GM23338 (cell line): Measurements from ENCODE around the gene SRGAP2B.
"Not testable (repeated sequence)": the region's sequence is repeated elsewhere in the genome, so short reads cannot be mapped to it uniquely, and the experiment has no call there.

ENCODE experiments used
- CREB1 ChIP-seq: fragments of 250-450 bp; sonication (Bioruptor Pico); IDR thresholded peaks from 2 replicates; pipeline ENCODE4 v1.5.0; 2020; ENCODE audit warnings: low read depth, mild to moderate bottlenecking, moderate library complexity
- CTCF ChIP-seq, 2 experiments: fragments of 200-600 bp in 1 of 2; sonication (generic) in 1 of 2; conservative IDR thresholded peaks; 2 replicates each; pipeline versions ENCODE4 v1.5.1 to v1.6.1; 2016 to 2017; ENCODE audit warnings: antibody characterized with exemption in 2 of 2, low read depth in 2 of 2, mild to moderate bottlenecking in 2 of 2, moderate library complexity in 1 of 2
- ETS1 ChIP-seq: IDR thresholded peaks from 2 replicates; pipeline ENCODE4 v1.6.1; 2016; ENCODE audit warnings: antibody characterized with exemption
- EZH2 ChIP-seq: fragments of 200-600 bp; sonication (generic); IDR thresholded peaks from one replicate; pipeline ENCODE4 v1.8.0; 2017; ENCODE audit warnings: antibody characterized with exemption, mild to moderate bottlenecking, low read depth; ENCODE audit not compliant: unreplicated experiment
- EZH2phosphoT487 ChIP-seq: fragments of 200-600 bp; sonication (generic); IDR thresholded peaks from one replicate; pipeline ENCODE4 v1.8.1; 2018; ENCODE audit warnings: antibody characterized with exemption; ENCODE audit not compliant: unreplicated experiment
- JUNB ChIP-seq: IDR thresholded peaks from one replicate; pipeline ENCODE4 v1.6.1; 2016; ENCODE audit warnings: antibody characterized with exemption; ENCODE audit not compliant: unreplicated experiment
- NANOG ChIP-seq: IDR thresholded peaks from 2 replicates; pipeline ENCODE4 v1.6.1; 2016; ENCODE audit warnings: antibody characterized with exemption, borderline replicate concordance
- POLR2AphosphoS5 ChIP-seq: IDR thresholded peaks from 2 replicates; pipeline ENCODE4 v1.6.1; 2016; ENCODE audit warnings: antibody characterized with exemption, low read depth
- REST ChIP-seq: IDR thresholded peaks from one replicate; pipeline ENCODE4 v1.6.1; 2018; ENCODE audit warnings: antibody characterized with exemption; ENCODE audit not compliant: unreplicated experiment
- STAT1 ChIP-seq: IDR thresholded peaks from one replicate; pipeline ENCODE4 v1.6.1; 2016; ENCODE audit warnings: antibody characterized with exemption; ENCODE audit not compliant: unreplicated experiment
- ZNF331 ChIP-seq: fragments of 250-450 bp; sonication (Bioruptor Pico); IDR thresholded peaks from 2 replicates; pipeline ENCODE4 v1.5.0; 2020; ENCODE audit warnings: low read depth, mild to moderate bottlenecking, moderate library complexity
- ZNF462 ChIP-seq: fragments of 250-450 bp; sonication (Bioruptor Pico); IDR thresholded peaks from 2 replicates; pipeline ENCODE4 v1.5.0; 2020; ENCODE audit warnings: mild to moderate bottlenecking, moderate library complexity

GRCh38 chr1:145071569-145071968 is 23.6 kb downstream of the SRGAP2B start:
- not testable (repeated sequence) for TF ChIP-seq CTCF (conservative IDR thresholded peaks at IDR 0.05; ENCODE audit: low read depth in 2 of 2); ETS1; REST; POLR2AphosphoS5; STAT1; EZH2; ZNF331 (CRISPR knock-in tag); CREB1 (CRISPR knock-in tag); EZH2phosphoT487; JUNB; NANOG; ZNF462 (CRISPR knock-in tag)
